Fibroblast of lung (primary cell): ENCODE results near the gene APBA2. TPM values are rescaled to one million over a fixed set of nuclear protein-coding genes. Genes with fewer than 3 reads are reported as not detected.

Source experiments
- DNase-seq, 2 donors: peaks; one replicate each; pipeline versions ENCODE4 v3.0.0 to v3.0.0-alpha.2; 2010; ENCODE audit warnings: low read depth in 2 of 2
- H2AFZ ChIP-seq: 2 replicates; pipeline ENCODE4 v1.5.1; 2012; ENCODE audit warnings: low read length, control low read depth, inconsistent platforms
- H3K27ac ChIP-seq: 2 replicates; pipeline ENCODE4 v1.5.1; 2011; ENCODE audit warnings: low read length, control low read depth; ENCODE audit not compliant: insufficient read depth
- H3K27me3 ChIP-seq: 2 replicates; pipeline ENCODE4 v1.5.1; 2011; ENCODE audit warnings: mild to moderate bottlenecking, low read length; ENCODE audit not compliant: control insufficient read depth, insufficient read depth
- H3K36me3 ChIP-seq: 2 replicates; pipeline ENCODE4 v1.5.1; 2011; ENCODE audit warnings: low read length; ENCODE audit not compliant: control insufficient read depth, insufficient read depth
- H3K4me1 ChIP-seq: 2 replicates; pipeline ENCODE4 v1.5.1; 2011; ENCODE audit warnings: low read length; ENCODE audit not compliant: control insufficient read depth, insufficient read depth; ENCODE audit errors: extremely low read depth
- H3K4me2 ChIP-seq: 2 replicates; pipeline ENCODE4 v1.5.1; 2011; ENCODE audit warnings: low read length, control low read depth; ENCODE audit not compliant: insufficient read depth; ENCODE audit errors: extremely low read depth
- H3K4me3 ChIP-seq, 4 experiments: fragments of 200-600 bp in 1 of 4; sonication (generic) in 1 of 4; replicated peaks in 1 of 4; 2 replicates each; pipeline ENCODE4 v1.5.1; 2011 to 2016; ENCODE audit warnings: low read length in 4 of 4, low read depth in 3 of 4, mild to moderate bottlenecking in 3 of 4, control low read depth in 2 of 4, inconsistent platforms in 1 of 4, mixed read lengths in 1 of 4; ENCODE audit not compliant: insufficient read depth in 1 of 4; ENCODE audit errors: control extremely low read depth in 1 of 4
- H3K79me2 ChIP-seq: 2 replicates; pipeline ENCODE4 v1.5.1; 2012; ENCODE audit warnings: mild to moderate bottlenecking, low read length, inconsistent platforms; ENCODE audit not compliant: control insufficient read depth, insufficient read depth
- H3K9ac ChIP-seq: 2 replicates; pipeline ENCODE4 v1.5.1; 2011; ENCODE audit warnings: mild to moderate bottlenecking, low read length, control low read depth; ENCODE audit not compliant: insufficient read depth
- H3K9me3 ChIP-seq: 2 replicates; pipeline ENCODE4 v1.5.1; 2012; ENCODE audit warnings: low read depth, low read length; ENCODE audit not compliant: control insufficient read depth, insufficient read depth
- H4K20me1 ChIP-seq: 2 replicates; pipeline ENCODE4 v1.5.1; 2011; ENCODE audit warnings: low read length; ENCODE audit not compliant: control insufficient read depth, insufficient read depth; ENCODE audit errors: extremely low read depth
- CTCF ChIP-seq, 2 donors: IDR thresholded peaks in 1 of 2; conservative IDR thresholded peaks in 1 of 2; 1 replicate in 1 of 2; 2 replicates in 1 of 2; pipeline ENCODE4 v1.5.1; 2011 to 2012; ENCODE audit warnings: low read length in 2 of 2, control low read depth in 1 of 2, inconsistent platforms in 1 of 2, low read depth in 1 of 2, mild to moderate bottlenecking in 1 of 2
- EZH2 ChIP-seq: IDR thresholded peaks from 2 replicates; pipeline ENCODE4 v1.5.1; 2012; ENCODE audit warnings: low read length, control low read depth, mild to moderate bottlenecking; ENCODE audit errors: missing control alignments
- polyA plus RNA-seq, 2 donors: library from polyadenylated mRNA; depleted of rRNA in 1 of 2; stranded (reverse) in 1 of 2; unstranded in 1 of 2; fragments of >200 nt; gene quantifications; 2 replicates each; pipeline ENCODE4 v1.2.1, GENCODE V29; 2011 to 2012; ENCODE audit warnings: missing spikeins in 1 of 2
- total RNA-seq: library from RNA; depleted of rRNA; stranded (reverse); fragments of >200 nt; gene quantifications from 2 replicates; pipeline ENCODE4 v1.2.1, GENCODE V29; 2014

APBA2 gene
- total and polyA plus RNA-seq, 2 donors (not counting 1 experiment from before 2014, with no cell fraction given) = 9.5 to 20.3 TPM

- no peaks in the 10 kb centered on the region for H3K79me2 ChIP-seq
- no peak overlapping the region for H2AFZ ChIP-seq
- H3K4me2 ChIP-seq = no peak overlapping the region
- H3K27me3 ChIP-seq = no peaks in the 10 kb centered on the region
- H3K36me3 ChIP-seq = no peaks in the 10 kb centered on the region
- H3K27ac ChIP-seq = no peak overlapping the region
- no peak for DNase-seq
- no peaks in the 10 kb centered on the region for H3K4me1 ChIP-seq
- H3K9ac ChIP-seq = no peak overlapping the region
- TF ChIP-seq CTCF (conservative IDR thresholded peaks at IDR 0.05 in 1 of 2, IDR thresholded peaks at IDR 0.05 in 1 of 2; ENCODE audit: low read depth in 1 of 2, low read length in 2 of 2) (no peak), EZH2 (no peak)
- no peaks in the 10 kb centered on the region for H3K9me3 ChIP-seq
- no peak overlapping the region for H3K4me3 ChIP-seq
- H4K20me1 ChIP-seq = no peaks in the 10 kb centered on the region
Measured at GRCh38 chr15:29139072-29139471, 253.3 kb downstream of the APBA2 start.

- no peak overlapping the region for H3K4me3 ChIP-seq
- no peak overlapping the region for H2AFZ ChIP-seq
- no peaks in the 10 kb centered on the region for H4K20me1 ChIP-seq
- H3K4me1 ChIP-seq = no peaks in the 10 kb centered on the region
- TF ChIP-seq CTCF (conservative IDR thresholded peaks at IDR 0.05 in 1 of 2, IDR thresholded peaks at IDR 0.05 in 1 of 2; ENCODE audit: low read depth in 1 of 2, low read length in 2 of 2) = peak; percentile 62 to 80
- no peak for TF ChIP-seq EZH2
- no peaks in the 10 kb centered on the region for H3K27me3 ChIP-seq
- H3K27ac ChIP-seq = no peak overlapping the region
- no peak overlapping the region for H3K9ac ChIP-seq
- H3K9me3 ChIP-seq = no peaks in the 10 kb centered on the region
- DNase-seq = peak in 1 of 2 donors; percentile 23
- no peak overlapping the region for H3K4me2 ChIP-seq
- H3K79me2 ChIP-seq = no peaks in the 10 kb centered on the region
- no peaks in the 10 kb centered on the region for H3K36me3 ChIP-seq
Measured at GRCh38 chr15:29139540-29140459, 254.0 kb downstream of the APBA2 start.

GRCh38 chr15:29140475-29141307, 254.9 kb downstream of the APBA2 start:
- H3K27me3 ChIP-seq = no peaks in the 10 kb centered on the region
- H3K4me3 ChIP-seq = no peak overlapping the region
- no peak overlapping the region for H2AFZ ChIP-seq
- H3K4me2 ChIP-seq = no peak overlapping the region
- no peaks in the 10 kb centered on the region for H3K4me1 ChIP-seq
- H4K20me1 ChIP-seq = no peaks in the 10 kb centered on the region
- H3K9me3 ChIP-seq = no peaks in the 10 kb centered on the region
- H3K36me3 ChIP-seq = no peaks in the 10 kb centered on the region
- H3K9ac ChIP-seq = no peak overlapping the region
- DNase-seq = no peak
- H3K27ac ChIP-seq = no peak overlapping the region
- TF ChIP-seq CTCF (conservative IDR thresholded peaks at IDR 0.05 in 1 of 2, IDR thresholded peaks at IDR 0.05 in 1 of 2; ENCODE audit: low read depth in 1 of 2, low read length in 2 of 2) (no peak), EZH2 (no peak)
- H3K79me2 ChIP-seq = no peaks in the 10 kb centered on the region
